Middle frontal gyrus (tissue), 1 donor: Measurements from ENCODE around the gene MAML3.

Experiments used
- DNase-seq: peaks from one replicate; pipeline ENCODE4 v3.0.0-alpha.2; 2015; ENCODE audit warnings: low spot score; ENCODE audit errors: extremely low spot score

The MAML3 gene

GRCh38 chr4:139668658-139669201, 485.3 kb downstream of the MAML3 start:
- no peak for DNase-seq

GRCh38 chr4:139668036-139668435, 485.9 kb downstream of the MAML3 start:
- DNase-seq = no peak
